Fibroblast of skin of abdomen (primary cell): ENCODE results near the gene OSBPL2.
A peak's percentile ranks its signal among the peaks of the same experiment; 100 is the strongest.

Experiments used
- DNase-seq: peaks from one replicate; pipeline ENCODE4 v3.0.0-alpha.2; 2013

OSBPL2 gene

GRCh38 chr20:62206388-62206775, 31.9 kb upstream of the OSBPL2 start:
- no peak for DNase-seq

DNA sequence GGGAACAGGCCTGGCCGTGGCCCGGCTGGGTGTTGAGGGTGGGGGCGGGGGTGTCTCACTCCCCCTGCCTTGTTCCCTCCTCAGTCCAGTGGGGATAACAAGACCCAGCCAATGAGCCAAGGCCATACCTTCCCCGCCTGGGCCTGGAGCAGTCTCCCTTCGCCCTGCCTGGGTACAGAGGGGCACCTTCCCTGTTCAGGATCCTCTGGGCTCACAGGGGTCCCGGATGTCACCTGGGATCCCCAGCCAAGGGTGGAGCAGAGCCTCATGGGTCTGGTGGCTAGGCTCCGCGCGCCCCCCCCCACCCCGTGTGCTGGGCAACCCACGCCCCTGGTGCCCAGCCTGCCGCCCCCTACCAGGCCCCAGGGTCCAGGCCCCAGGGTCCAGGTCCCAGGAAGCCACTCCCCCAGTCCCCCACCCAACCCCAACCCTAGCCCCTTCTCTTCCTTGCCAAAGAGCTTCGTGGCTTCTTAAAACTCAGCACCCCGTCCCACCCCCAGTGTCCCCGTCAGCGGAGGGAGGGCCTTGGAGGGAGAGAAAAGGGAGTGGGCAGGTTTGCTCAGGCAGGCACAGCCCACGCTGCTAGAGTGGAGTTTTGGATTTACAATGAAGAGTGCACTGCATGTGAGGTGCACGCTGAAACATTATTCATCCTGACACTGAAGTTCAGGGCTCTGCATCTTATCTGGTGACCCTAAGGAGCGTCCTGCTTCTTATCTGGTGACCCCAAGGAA, 30.1 kb upstream of the OSBPL2 start:
- DNase-seq: no peak

DNA sequence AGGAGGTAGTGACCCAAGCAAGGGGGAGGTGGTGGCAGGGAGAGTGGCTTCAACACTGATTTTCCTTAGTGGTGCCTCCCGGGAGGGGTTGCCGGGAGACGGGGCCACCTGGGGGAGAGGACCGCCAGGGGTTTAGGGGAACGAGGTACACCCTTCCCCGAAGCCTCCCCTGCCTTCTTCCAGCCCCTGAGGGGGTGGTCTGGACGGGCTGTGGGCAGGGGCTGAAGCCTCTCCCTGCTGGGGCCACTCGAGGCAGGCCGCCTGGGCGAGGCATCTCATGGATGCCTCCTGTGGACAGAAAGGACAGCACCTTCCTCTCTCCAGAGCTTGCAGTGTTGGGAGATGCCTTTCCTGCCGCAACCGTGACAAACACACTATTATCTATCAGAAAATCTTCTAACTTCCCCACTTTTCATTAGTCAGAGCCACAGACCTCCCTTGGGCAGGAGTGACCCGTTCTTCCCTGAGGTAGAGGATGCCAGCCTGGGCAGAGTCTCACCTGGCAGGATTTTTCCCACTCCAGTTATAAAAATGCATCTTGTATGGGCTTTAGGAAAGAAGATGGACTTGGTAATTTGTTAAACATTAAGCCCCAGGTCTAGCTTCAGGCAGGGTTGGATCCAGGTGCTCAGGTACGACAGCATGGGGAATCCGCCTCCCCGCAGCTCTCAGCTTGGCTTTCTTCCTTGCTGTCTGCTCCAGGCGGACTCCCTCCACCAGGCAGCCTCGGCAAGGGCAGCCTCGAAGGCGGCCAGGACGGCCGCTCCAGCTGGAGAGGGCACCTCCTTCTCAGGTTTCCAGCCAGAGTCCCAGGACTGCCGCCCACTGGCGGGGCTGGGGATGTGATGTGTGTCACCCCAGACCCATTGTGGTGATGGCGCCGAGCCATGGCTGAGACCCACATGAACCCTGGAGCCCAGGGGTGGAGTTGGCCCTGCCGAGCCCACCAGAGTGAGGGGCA, 29.2 kb upstream of the OSBPL2 start:
- no peak for DNase-seq

GRCh38 chr20:62209850-62210495, 28.3 kb upstream of the OSBPL2 start:
- no peak for DNase-seq

- DNase-seq: no peak
Measured at GRCh38 chr20:62210496-62210855, 27.8 kb upstream of the OSBPL2 start.

DNA sequence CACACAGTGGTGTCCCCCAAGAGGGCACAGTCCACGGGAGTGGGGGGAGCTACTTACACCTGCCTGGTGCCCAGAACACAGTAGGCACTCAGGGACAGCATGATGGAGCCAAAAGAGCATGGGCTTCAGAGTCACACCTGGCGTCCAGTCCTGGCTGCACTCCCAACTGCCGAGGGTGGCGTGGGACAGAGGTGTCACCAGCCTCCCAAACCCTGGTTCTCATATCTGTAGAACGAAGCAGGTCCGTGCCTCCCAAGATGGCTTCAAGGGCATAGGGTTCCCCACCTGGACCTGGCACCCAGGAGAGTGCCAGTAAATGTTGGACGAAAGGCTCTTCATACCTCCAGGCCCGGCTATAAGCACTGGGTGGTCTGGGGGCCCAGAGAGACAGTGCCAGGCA, 27.1 kb upstream of the OSBPL2 start:
- DNase-seq: no peak

- no peak for DNase-seq
Measured at GRCh38 chr20:62211769-62212288, 26.5 kb upstream of the OSBPL2 start.

DNA sequence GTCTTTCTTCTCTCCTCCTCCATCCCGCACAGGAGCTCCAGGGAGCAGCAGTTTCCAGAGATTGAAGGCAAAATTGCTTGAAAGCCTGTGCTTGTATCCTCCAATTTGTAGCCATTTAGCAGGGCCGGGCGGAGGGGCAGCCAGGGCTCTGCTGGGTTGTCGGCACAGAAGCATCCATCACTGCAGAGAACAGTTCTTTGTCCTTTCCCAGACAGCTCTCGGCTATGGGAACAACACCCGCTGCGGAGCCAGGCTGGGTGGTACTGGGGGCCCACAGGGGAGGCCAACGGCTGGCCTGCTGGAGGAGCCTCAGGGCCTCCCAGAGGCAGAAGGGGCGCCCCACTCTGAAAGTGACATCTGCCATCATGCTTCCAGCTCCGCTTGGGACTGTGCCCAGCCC, 26.0 kb upstream of the OSBPL2 start:
- DNase-seq: no peak

DNA sequence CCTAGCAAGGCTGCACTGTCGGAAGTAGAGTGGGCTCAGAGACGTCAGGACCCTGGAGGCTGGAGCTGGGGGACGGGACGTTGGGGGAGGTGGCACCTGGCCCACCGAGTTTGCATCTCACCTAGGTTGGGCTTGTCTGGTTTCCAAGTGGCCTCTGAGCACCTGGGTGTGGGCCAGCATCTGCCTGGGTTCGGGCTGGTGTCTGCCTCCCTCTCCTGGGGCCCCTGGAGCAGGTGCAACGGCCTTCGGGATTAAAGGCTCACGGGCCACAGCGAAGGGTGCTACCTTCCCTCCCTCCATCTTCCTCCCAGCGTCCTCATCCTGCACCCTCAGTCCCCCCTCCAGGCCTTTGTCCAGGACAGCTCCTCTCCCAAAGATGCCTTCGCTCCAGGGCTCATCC, 24.3 kb upstream of the OSBPL2 start:
- no peak for DNase-seq

DNA sequence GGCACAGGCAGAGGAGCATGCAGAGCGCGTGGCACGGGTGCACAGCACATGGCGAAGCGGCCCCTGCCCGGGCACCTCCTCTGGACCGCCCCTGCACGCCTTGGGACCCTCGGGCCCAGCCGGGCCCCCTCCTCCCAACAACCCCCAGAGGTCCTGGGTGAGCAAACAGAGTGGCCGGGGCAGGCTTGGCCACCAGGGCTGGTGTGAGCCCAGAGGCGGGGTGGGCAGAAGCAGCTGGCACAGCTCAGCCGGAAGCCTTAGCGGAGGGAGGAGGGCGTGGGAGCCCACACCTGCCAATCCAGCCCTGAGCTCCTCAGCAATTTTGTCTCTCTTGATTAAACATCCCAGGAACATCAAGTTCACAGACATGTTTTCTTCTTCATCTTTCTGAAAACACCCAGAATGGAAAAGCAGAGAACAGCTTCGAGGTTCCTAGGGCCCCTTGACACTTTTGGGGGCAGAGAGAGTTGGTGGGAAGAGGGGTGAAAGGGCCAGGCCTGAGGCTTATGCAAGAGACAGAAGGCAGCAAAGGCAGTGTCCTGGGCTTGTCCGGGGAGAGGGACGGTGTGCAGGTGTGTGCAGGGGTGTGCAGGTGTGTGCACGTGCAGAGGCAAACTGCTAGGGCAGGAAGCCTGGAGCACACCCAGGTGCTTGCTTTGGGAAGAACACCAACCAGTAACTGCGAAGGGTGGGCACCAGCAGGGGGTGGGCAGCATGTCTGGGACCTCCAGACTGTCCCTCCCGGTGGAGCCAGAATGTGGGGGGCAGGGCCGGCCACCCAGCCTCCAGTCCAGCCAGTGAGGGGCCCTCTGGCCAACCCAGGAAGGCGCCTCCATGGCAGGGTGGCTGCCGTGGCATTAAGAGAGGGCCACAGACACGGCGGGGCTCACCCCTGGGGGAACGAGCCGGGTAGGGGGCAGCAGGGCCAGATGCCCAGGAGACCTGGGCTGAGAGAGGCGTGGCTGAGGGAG, 23.0 kb upstream of the OSBPL2 start:
- DNase-seq: no peak

DNA sequence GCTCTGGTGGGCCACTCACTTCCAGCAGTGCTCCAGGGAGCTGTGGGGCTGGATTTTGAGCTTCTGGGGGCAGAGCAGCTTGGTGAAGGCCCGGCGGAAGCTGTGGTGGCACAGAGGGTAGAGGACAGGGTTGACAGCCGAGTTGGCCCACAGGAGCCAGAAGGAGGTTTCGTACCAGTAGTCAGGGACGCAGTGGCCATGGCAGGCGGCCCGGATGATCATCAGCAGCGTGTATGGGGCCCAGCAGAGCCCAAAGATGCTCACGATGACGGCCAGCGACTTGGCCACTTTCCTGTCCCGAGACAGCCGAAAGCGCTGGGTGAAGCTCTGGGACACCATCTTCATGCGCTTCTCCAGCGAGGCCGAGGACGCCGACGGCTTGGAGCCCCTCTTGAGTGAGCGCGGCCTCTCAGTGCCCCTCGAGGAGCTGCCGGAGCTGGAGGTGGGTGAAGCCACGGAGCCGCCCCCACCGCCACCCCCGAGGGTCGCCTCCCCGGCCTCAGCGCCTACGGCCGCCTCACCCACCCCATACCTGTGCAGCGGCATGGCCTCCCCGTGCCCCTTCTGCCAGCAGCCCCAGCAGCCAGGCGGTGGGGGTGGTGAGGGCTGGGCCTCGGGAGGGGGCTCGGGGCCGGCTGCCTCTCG, 22.2 kb upstream of the OSBPL2 start:
- DNase-seq: no peak

DNA sequence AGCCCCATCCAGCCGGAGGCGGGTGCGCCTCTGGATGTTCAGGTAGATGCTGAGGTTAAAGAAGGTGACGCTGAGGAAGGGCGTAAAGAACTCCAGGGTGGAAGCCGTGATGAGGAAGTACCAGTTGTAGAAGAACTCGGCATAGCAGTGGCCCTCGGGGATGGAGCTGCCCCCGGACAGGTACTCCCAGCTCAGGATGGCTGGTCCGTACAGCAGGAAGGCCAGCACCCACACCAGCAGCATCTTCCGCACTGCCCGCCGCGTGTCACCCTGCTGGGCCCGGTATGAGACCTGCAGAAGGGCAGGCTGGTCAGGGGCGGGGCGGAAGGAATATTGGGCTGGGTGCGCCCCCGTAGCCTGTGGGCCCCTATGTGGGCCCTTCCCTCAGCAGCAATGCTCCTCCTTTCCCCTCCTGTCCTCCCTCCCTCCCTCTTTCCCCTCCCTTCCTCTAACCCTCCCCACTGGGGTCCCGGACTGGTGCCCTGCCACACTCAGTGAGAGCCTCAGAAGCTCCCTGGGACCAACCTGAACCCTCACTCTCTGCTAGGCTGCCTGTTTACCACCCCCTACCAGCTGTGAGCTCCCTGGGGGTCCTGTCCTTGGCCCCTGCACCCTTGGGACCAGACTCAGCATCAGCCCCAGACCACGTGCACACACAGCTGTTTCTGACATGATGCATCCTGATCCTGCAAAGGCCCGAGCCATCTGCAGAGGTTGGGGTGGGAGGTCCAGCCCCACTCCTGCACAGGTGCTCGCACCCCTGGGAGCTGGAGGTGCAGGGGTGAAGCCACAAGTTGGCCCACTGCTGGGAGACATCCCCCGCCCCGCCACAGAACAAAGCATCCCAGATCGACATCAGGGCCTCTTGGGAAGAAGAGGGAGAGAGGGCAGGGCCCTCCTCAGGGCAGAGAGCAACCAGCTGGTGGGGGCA, 21.4 kb upstream of the OSBPL2 start:
- DNase-seq: no peak

GRCh38 chr20:62217913-62218773, 20.2 kb upstream of the OSBPL2 start:
- DNase-seq: no peak

- DNase-seq: no peak
Measured at GRCh38 chr20:62219101-62219991, 19.0 kb upstream of the OSBPL2 start.

GRCh38 chr20:62219992-62220665, 18.2 kb upstream of the OSBPL2 start, which contains the start of gene HRH3:
Gene HRH3, minus strand, starts transcription at chr20:62220278. Its CDS starts 308 bp downstream, at chr20:62219970.
- DNase-seq: peak; percentile 10

DNA sequence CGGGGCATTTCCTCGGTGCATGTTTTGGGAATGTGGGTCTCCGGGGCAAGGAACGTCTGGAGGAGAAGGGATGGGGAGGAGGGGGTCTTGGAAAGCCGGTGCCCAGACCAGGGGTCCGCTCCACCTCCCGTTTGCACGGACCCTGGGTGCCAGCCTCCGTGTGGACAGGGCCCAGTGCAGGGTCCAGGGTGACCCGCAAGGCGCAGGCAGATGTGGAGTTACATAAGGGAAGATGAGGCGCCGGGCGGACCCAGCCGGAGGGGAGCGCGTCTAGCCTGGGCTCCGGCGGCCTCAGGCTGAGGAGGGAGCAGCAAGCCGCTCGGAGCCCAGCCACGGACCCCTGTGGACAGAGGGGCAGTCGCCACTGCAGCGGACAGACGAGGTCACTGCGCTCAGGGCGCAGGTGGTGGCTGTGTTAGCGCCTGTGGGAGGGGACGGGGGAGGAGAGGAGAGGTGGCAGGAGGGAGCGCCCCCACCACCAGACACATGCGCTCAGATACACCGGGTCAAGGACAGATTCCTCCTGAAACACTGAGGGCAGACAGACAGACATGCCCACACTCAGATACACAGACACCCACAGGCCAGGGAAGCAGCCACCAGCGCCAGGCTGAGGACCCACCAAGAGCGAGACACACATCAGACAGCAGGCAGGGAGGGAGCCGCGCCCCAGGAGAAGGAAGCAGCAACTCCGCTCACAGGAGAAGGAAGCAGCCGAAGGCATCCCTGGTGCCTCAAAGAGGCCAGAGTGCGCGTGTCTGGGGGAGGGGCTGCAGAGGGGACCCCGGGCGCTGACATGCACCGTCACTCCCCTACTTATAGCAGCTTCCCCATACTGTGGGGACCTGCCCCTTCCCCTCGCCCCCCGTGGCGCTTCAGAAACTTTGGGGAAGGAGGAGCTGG, 17.4 kb upstream of the OSBPL2 start:
- DNase-seq: no peak
